Muscle of leg (tissue), 9 donors: ENCODE results near the gene NFS1. TPM values are rescaled to one million over a fixed set of nuclear protein-coding genes. Genes with fewer than 3 reads are reported as not detected.

Experiments used
- polyA plus RNA-seq, 8 donors: library from polyadenylated mRNA; unstranded; fragments of 120-200 nt; gene quantifications; one replicate each; pipeline versions ENCODE4 v1.2.1 to v1.2.3, GENCODE V29; 2013; ENCODE audit warnings: inconsistent platforms in 1 of 8, low replicate concordance in 1 of 8; ENCODE audit not compliant: insufficient read length in 8 of 8, insufficient read depth in 1 of 8
- total RNA-seq: library from RNA; stranded (reverse); fragments of 120-200 nt; gene quantifications from one replicate; pipeline ENCODE4 v1.2.4, GENCODE V29; 2013

Gene NFS1
- total and polyA plus RNA-seq, 9 donors: 12.8 to 18.3 (median 14.1) TPM

Other genes starting within 250 kb of the NFS1 start
- 15.0 TPM for gene CEP250, start 243.8 kb downstream of the NFS1 start, total RNA-seq
- gene CEP250, start 243.8 kb downstream of the NFS1 start, polyA plus RNA-seq: 10 to 100 TPM; 23.8 to 34.8 (median 25.9) TPM
- not detected for gene C20orf173, start 169.7 kb downstream of the NFS1 start, total RNA-seq
- not detected for gene C20orf173, start 169.7 kb downstream of the NFS1 start, polyA plus RNA-seq
- gene ERGIC3, start 157.3 kb downstream of the NFS1 start, total RNA-seq: 236 TPM
- 100 to 1,000 TPM; 198 to 249 (median 224) TPM for gene ERGIC3, start 157.3 kb downstream of the NFS1 start, polyA plus RNA-seq
- gene SPAG4, start 83.5 kb downstream of the NFS1 start, total RNA-seq: 1.2 TPM
- 1 to 10 TPM; 1.7 to 4.1 (median 3.2) TPM for gene SPAG4, start 83.5 kb downstream of the NFS1 start, polyA plus RNA-seq
- gene CPNE1, start 34.5 kb downstream of the NFS1 start, total RNA-seq: 45.6 TPM
- 100 to 1,000 TPM in 7 of 8 donors, 10 to 100 TPM in 1; 81.5 to 176 (median 147) TPM for gene CPNE1, start 34.5 kb downstream of the NFS1 start, polyA plus RNA-seq
- 44.1 TPM for gene RBM12, start 34.5 kb downstream of the NFS1 start, total RNA-seq
- gene RBM12, start 34.5 kb downstream of the NFS1 start, polyA plus RNA-seq: 10 to 100 TPM; 32.0 to 59.6 (median 51.3) TPM
- 186 TPM for gene ROMO1, start 53 bp upstream of the NFS1 start, total RNA-seq
- 100 to 1,000 TPM in 1 of 8 donors, 10 to 100 TPM in 7; 70.9 to 104 (median 84.6) TPM for gene ROMO1, start 53 bp upstream of the NFS1 start, polyA plus RNA-seq
- gene RBM39, start 42.9 kb upstream of the NFS1 start, total RNA-seq: 300 TPM
- 100 to 1,000 TPM; 222 to 310 (median 269) TPM for gene RBM39, start 42.9 kb upstream of the NFS1 start, polyA plus RNA-seq
- gene PHF20, start 72.7 kb upstream of the NFS1 start, total RNA-seq: 28.3 TPM
- 10 to 100 TPM; 24.1 to 35.0 (median 28.6) TPM for gene PHF20, start 72.7 kb upstream of the NFS1 start, polyA plus RNA-seq